Keratinocyte (primary cell): Measurements from ENCODE around the gene HNF4A. TPM values are rescaled to one million over a fixed set of nuclear protein-coding genes. Genes with fewer than 3 reads are reported as not detected.
A peak's percentile ranks its signal among the peaks of the same experiment; 100 is the strongest.

ENCODE experiments used
- DNase-seq: peaks from one replicate; pipeline ENCODE4 v3.0.0-alpha.2; 2011; ENCODE audit warnings: low read depth, missing footprints, low spot score
- FAIRE-seq: peaks from 2 replicates; lab custom pipeline; 2011; peaks lifted over from hg19 to GRCh38; lab: Jason Lieb, UNC
- H2AFZ ChIP-seq: 2 replicates; pipeline ENCODE4 v1.6.0; 2012; ENCODE audit warnings: low read length, control low read depth, inconsistent platforms; ENCODE audit not compliant: control insufficient read depth
- H3K27ac ChIP-seq: 2 replicates; pipeline ENCODE4 v1.5.1; 2011; ENCODE audit warnings: low read length; ENCODE audit not compliant: control insufficient read depth, insufficient read depth
- H3K27me3 ChIP-seq: 3 replicates; pipeline ENCODE4 v1.6.0; 2011; ENCODE audit warnings: low read length; ENCODE audit not compliant: control insufficient read depth, insufficient read depth; ENCODE audit errors: extremely low read depth
- H3K36me3 ChIP-seq, 2 experiments: 2 replicates in 1 of 2; 3 replicates in 1 of 2; pipeline ENCODE4 v1.5.1; 2011; ENCODE audit warnings: low read length in 2 of 2, mild to moderate bottlenecking in 1 of 2; ENCODE audit not compliant: control insufficient read depth in 2 of 2, insufficient read depth in 2 of 2; ENCODE audit errors: extremely low read depth in 1 of 2
- H3K4me1 ChIP-seq: 3 replicates; pipeline ENCODE4 v1.5.1; 2011; ENCODE audit warnings: low read length; ENCODE audit not compliant: control insufficient read depth, insufficient read depth; ENCODE audit errors: extremely low read depth
- H3K4me2 ChIP-seq: 3 replicates; pipeline ENCODE4 v1.6.0; 2011; ENCODE audit warnings: low read depth, low read length; ENCODE audit not compliant: control insufficient read depth, insufficient read depth; ENCODE audit errors: extremely low read depth
- H3K4me3 ChIP-seq, 3 experiments: fragments of 200-600 bp in 1 of 3; sonication (generic) in 1 of 3; 2 replicates in 2 of 3; 3 replicates in 1 of 3; pipeline ENCODE4 v1.5.1; 2011 to 2016; ENCODE audit warnings: low read length in 3 of 3, mild to moderate bottlenecking in 3 of 3, control low read depth in 2 of 3, inconsistent platforms in 1 of 3, low read depth in 1 of 3, mixed read lengths in 1 of 3, mixed run types in 1 of 3, moderate library complexity in 1 of 3; ENCODE audit not compliant: control insufficient read depth in 2 of 3, insufficient read depth in 2 of 3; ENCODE audit errors: extremely low read depth in 1 of 3
- H3K79me2 ChIP-seq: 2 replicates; pipeline ENCODE4 v1.6.0; 2012; ENCODE audit warnings: low read length; ENCODE audit not compliant: control insufficient read depth, insufficient read depth
- H3K9ac ChIP-seq: 3 replicates; pipeline ENCODE4 v1.6.0; 2011; ENCODE audit warnings: low read length; ENCODE audit not compliant: control insufficient read depth, insufficient read depth; ENCODE audit errors: extremely low read depth
- H3K9me1 ChIP-seq: 3 replicates; pipeline ENCODE4 v1.6.0; 2011; ENCODE audit warnings: low read length; ENCODE audit not compliant: control insufficient read depth, insufficient read depth; ENCODE audit errors: extremely low read depth
- H3K9me3 ChIP-seq: 2 replicates; pipeline ENCODE4 v1.5.1; 2012; ENCODE audit warnings: low read depth, low read length; ENCODE audit not compliant: control insufficient read depth
- H4K20me1 ChIP-seq: 3 replicates; pipeline ENCODE4 v1.6.0; 2011; ENCODE audit warnings: low read length; ENCODE audit not compliant: control insufficient read depth, insufficient read depth; ENCODE audit errors: extremely low read depth
- CTCF ChIP-seq, 3 experiments: IDR thresholded peaks in 1 of 3; conservative IDR thresholded peaks in 1 of 3; optimal IDR thresholded peaks in 1 of 3; 2 replicates in 2 of 3; 3 replicates in 1 of 3; pipeline versions ENCODE3 to v1.5.1; 2011; ENCODE audit warnings: low read length in 3 of 3, mild to moderate bottlenecking in 3 of 3, moderate library complexity in 2 of 3, control low read depth in 1 of 3, inconsistent platforms in 1 of 3; ENCODE audit not compliant: insufficient read depth in 2 of 3; ENCODE audit errors: extremely low read depth in 1 of 3
- EZH2 ChIP-seq: IDR thresholded peaks from one replicate; pipeline ENCODE4 v1.6.1; 2012; ENCODE audit warnings: inconsistent platforms, mild to moderate bottlenecking, low read length, moderate library complexity
- dilution Hi-C: fragments of 300-500 bp; cut with MboI; formaldehyde crosslinking; loops from one replicate; pipeline ENCODE4 v1.7.0; 2020; ENCODE audit warnings: low sequenced_read_pairs; ENCODE audit not compliant: extremely low pct_ligation_motif_present
- polyA plus RNA-seq, 5 experiments: library from polyadenylated mRNA; depleted of rRNA in 3 of 5; stranded (reverse) in 3 of 5; stranded (forward) in 1 of 5; unstranded in 1 of 5; fragments of >200 nt; gene quantifications; 1 replicate in 1 of 5; 2 replicates in 3 of 5; 3 replicates in 1 of 5; pipeline versions ENCODE4 v1.2.1 to v1.2.3, GENCODE V29; 2011 to 2012; ENCODE audit warnings: missing spikeins in 2 of 5, low read depth in 1 of 5, low replicate concordance in 1 of 5

The HNF4A gene
- polyA plus RNA-seq, 1 donor (not counting 4 experiments of a cell fraction or from before 2014, with no cell fraction given), result not detected

- Histone ChIP-seq H3K9me3 (no peaks in the 10 kb centered on the region), H3K4me2 (peak within 1 kb of the TSS; percentile 95), H3K36me3 (peaks cover 8 to 14% of the 10 kb centered on the region in 2 experiments), H3K4me1 (peaks cover 16% of the 10 kb centered on the region), H3K79me2 (peaks cover 17% of the 10 kb centered on the region), H3K27me3 (no peaks in the 10 kb centered on the region), H2AFZ (peak within 1 kb of the TSS; percentile 92), H3K9me1 (no peaks in the 10 kb centered on the region), H3K27ac (peak within 1 kb of the TSS; percentile 90), H3K4me3 (peak within 1 kb of the TSS; percentile 80 to 90 (median 84)), H3K9ac (peak within 1 kb of the TSS; percentile 82), H4K20me1 (no peaks in the 10 kb centered on the region)
- peak in 2 of 3 experiments; percentile 44 to 51 for TF ChIP-seq CTCF (optimal IDR thresholded peaks at IDR 0.05 in 1 of 3, IDR thresholded peaks at IDR 0.05 in 1 of 3, conservative IDR thresholded peaks at IDR 0.05 in 1 of 3; ENCODE audit: extremely low read depth in 1 of 3, insufficient read depth in 2 of 3, low read length in 3 of 3)
- no peak for TF ChIP-seq EZH2
- DNase-seq (peak; percentile 32), FAIRE-seq (no peak)
- dilution Hi-C loops, result no loop called here
Observed at GRCh38 chr20:44475694-44476560, 120.4 kb downstream of the HNF4A start, which contains the start of gene TTPAL. TTPAL (plus strand) TSS chr20:44475874; CDS start chr20:44480000, 4,126 bp downstream.

- dilution Hi-C loops, result no loop called here
- FAIRE-seq, result no peak
- DNase-seq, result no peak
- Histone ChIP-seq H3K9me3 (no peaks in the 10 kb centered on the region), H3K9me1 (no peaks in the 10 kb centered on the region), H3K9ac (peak overlapping the region; percentile 82), H3K79me2 (peaks cover 17% of the 10 kb centered on the region), H4K20me1 (no peaks in the 10 kb centered on the region), H3K27me3 (no peaks in the 10 kb centered on the region), H3K4me3 (peak overlapping the region; percentile 80 to 90 (median 84)), H3K4me2 (peak overlapping the region; percentile 95), H2AFZ (no peak overlapping the region), H3K4me1 (peaks cover 16% of the 10 kb centered on the region), H3K27ac (peak overlapping the region; percentile 90), H3K36me3 (peaks cover 13 to 20% of the 10 kb centered on the region in 2 experiments)
- TF ChIP-seq CTCF (optimal IDR thresholded peaks at IDR 0.05 in 1 of 3, IDR thresholded peaks at IDR 0.05 in 1 of 3, conservative IDR thresholded peaks at IDR 0.05 in 1 of 3; ENCODE audit: extremely low read depth in 1 of 3, insufficient read depth in 2 of 3, low read length in 3 of 3), result no peak
- TF ChIP-seq EZH2, result no peak
Observed at GRCh38 chr20:44477151-44477550, 121.7 kb downstream of the HNF4A start.
